Neural progenitor cell (in vitro differentiated cells): ENCODE data around the gene TFCP2.

Experiments used
- CTCF ChIP-seq: fragments of 200-600 bp; sonication (generic); IDR thresholded peaks from 2 replicates; pipeline ENCODE4 v1.5.1; 2017; ENCODE audit warnings: antibody characterized with exemption, mild to moderate bottlenecking
- EZH2 ChIP-seq: fragments of 200-600 bp; sonication (generic); IDR thresholded peaks from 2 replicates; pipeline ENCODE4 v1.6.1; 2017; ENCODE audit warnings: antibody characterized with exemption, mild to moderate bottlenecking, moderate library complexity

GRCh38 chr12:51083126-51083833 lies 89.7 kb downstream of the TFCP2 start, which contains the start of gene CSRNP2:
- TF ChIP-seq EZH2 (no peak), CTCF (peak; percentile 33)
